SK-N-SH (cell line): ENCODE results near the gene C17orf100. TPM values are rescaled to one million over a fixed set of nuclear protein-coding genes. Genes with fewer than 3 reads are reported as not detected.

Source experiments
- CTCF ChIA-PET: fragments of 300-600, 350-600 bp; formaldehyde crosslinking; extraction: SDS; loops from one replicate; lab custom pipeline; 2021; lab: Yijun Ruan, JAX
- POLR2A ChIA-PET: fragments of 350-600 bp; sonication (Branson Sonifier 250); formaldehyde crosslinking; extraction: SDS; loops from one replicate; lab custom pipeline; 2020; ENCODE audit warnings: antibody characterized with exemption, inconsistent platforms; lab: Yijun Ruan, JAX
- DNase-seq: peaks from one replicate; pipeline ENCODE4 v3.0.0; 2012
- H2AFZ ChIP-seq: fragments of 200-600 bp; sonication (generic); 2 replicates; pipeline ENCODE4 v1.8.1; 2016; ENCODE audit warnings: antibody characterized with exemption, mild to moderate bottlenecking, low read depth
- H3F3A ChIP-seq: fragments of 200-600 bp; sonication (generic); replicated peaks from 2 replicates; pipeline ENCODE3; 2016; ENCODE audit warnings: antibody characterized with exemption, mild to moderate bottlenecking; ENCODE audit not compliant: insufficient read depth
- H3K27ac ChIP-seq, 2 experiments: fragments of 200-500 bp in 1 of 2; fragments of 200-600 bp in 1 of 2; sonication (Bioruptor generic) in 1 of 2; sonication (generic), shearing (Covaris generic) in 1 of 2; 2 replicates each; pipeline versions ENCODE4 v1.5.1 to v1.6.1; 2014 to 2016; ENCODE audit warnings: low read depth in 2 of 2, inconsistent platforms in 1 of 2, low read length in 1 of 2, mild to moderate bottlenecking in 1 of 2, mixed read lengths in 1 of 2
- H3K27me3 ChIP-seq: fragments of 200-600 bp; sonication (generic), shearing (Covaris generic); 2 replicates; pipeline ENCODE4 v1.6.1; 2016; ENCODE audit warnings: mixed run types; ENCODE audit not compliant: insufficient read depth
- H3K36me3 ChIP-seq, 2 experiments: fragments of 200-500 bp in 1 of 2; fragments of 200-600 bp in 1 of 2; sonication (Bioruptor generic) in 1 of 2; sonication (generic) in 1 of 2; replicated peaks in 1 of 2; 2 replicates each; pipeline versions ENCODE3 to v1.5.1; 2014 to 2016; ENCODE audit warnings: low read length in 1 of 2, mild to moderate bottlenecking in 1 of 2; ENCODE audit not compliant: insufficient read depth in 2 of 2, control insufficient read depth in 1 of 2
- H3K4me1 ChIP-seq, 2 experiments: fragments of 200-500 bp in 1 of 2; fragments of 200-600 bp in 1 of 2; sonication (Bioruptor generic) in 1 of 2; sonication (generic), shearing (Covaris generic) in 1 of 2; 2 replicates each; pipeline versions ENCODE4 v1.5.1 to v1.6.1; 2014 to 2016; ENCODE audit warnings: low read depth in 1 of 2, low read length in 1 of 2, mixed run types in 1 of 2; ENCODE audit not compliant: insufficient read depth in 2 of 2, control insufficient read depth in 1 of 2
- H3K4me2 ChIP-seq: fragments of 200-600 bp; sonication (generic), shearing (Covaris generic); 2 replicates; pipeline ENCODE4 v1.6.1; 2017; ENCODE audit warnings: mixed run types
- H3K4me3 ChIP-seq, 2 experiments: fragments of 200-500 bp in 1 of 2; fragments of 200-600 bp in 1 of 2; sonication (Bioruptor generic) in 1 of 2; sonication (generic), shearing (Covaris generic) in 1 of 2; 2 replicates each; pipeline versions ENCODE4 v1.5.1 to v1.8.1; 2014 to 2016; ENCODE audit warnings: low read depth in 2 of 2, inconsistent platforms in 1 of 2, low read length in 1 of 2, mild to moderate bottlenecking in 1 of 2, mixed read lengths in 1 of 2, moderate library complexity in 1 of 2
- H3K79me2 ChIP-seq: fragments of 200-600 bp; sonication (generic); 2 replicates; pipeline ENCODE4 v1.8.1; 2017; ENCODE audit warnings: mild to moderate bottlenecking; ENCODE audit not compliant: insufficient read depth
- H3K9ac ChIP-seq: fragments of 200-600 bp; sonication (generic); 2 replicates; pipeline ENCODE4 v1.6.1; 2017; ENCODE audit warnings: mixed run types
- H3K9me2 ChIP-seq: fragments of 200-600 bp; sonication (generic); 2 replicates; pipeline ENCODE4 v1.6.1; 2017; ENCODE audit warnings: mixed run types
- H3K9me3 ChIP-seq: fragments of 200-600 bp; sonication (generic); 2 replicates; pipeline ENCODE4 v1.6.1; 2017; ENCODE audit warnings: mixed run types, mild to moderate bottlenecking, moderate library complexity
- H4K20me1 ChIP-seq: fragments of 200-600 bp; sonication (generic); 2 replicates; pipeline ENCODE4 v1.6.1; 2017; ENCODE audit warnings: mild to moderate bottlenecking, mixed run types; ENCODE audit not compliant: insufficient read depth
- ELF1 ChIP-seq: IDR thresholded peaks from 2 replicates; pipeline ENCODE4 v1.4.0; 2012
- GABPA ChIP-seq: IDR thresholded peaks from 2 replicates; pipeline ENCODE4 v1.4.0; 2012; ENCODE audit warnings: low read depth, mild to moderate bottlenecking
- GATA2 ChIP-seq: sonication (generic); formaldehyde crosslinking; IDR thresholded peaks from 2 replicates; pipeline ENCODE4 v1.5.0; 2020; ENCODE audit warnings: mild to moderate bottlenecking, missing genetic modification reagents
- MXI1 ChIP-seq: IDR thresholded peaks from 2 replicates; pipeline ENCODE4 v1.6.1; 2012; ENCODE audit warnings: mild to moderate bottlenecking, low read depth, low read length, improper control_type of control experiment
- NFIC ChIP-seq: IDR thresholded peaks from 2 replicates; pipeline ENCODE4 v1.4.0; 2012; ENCODE audit warnings: borderline replicate concordance
- POLR2AphosphoS5 ChIP-seq: IDR thresholded peaks from 2 replicates; pipeline ENCODE4 v1.6.1; 2012; ENCODE audit warnings: low read depth, low read length
- RCOR1 ChIP-seq: fragments of 150-350 bp; IDR thresholded peaks from 2 replicates; pipeline ENCODE4 v1.6.1; 2017; ENCODE audit warnings: antibody characterized with exemption, low read length
- RFX5 ChIP-seq: IDR thresholded peaks from 2 replicates; pipeline ENCODE4 v1.6.1; 2012; ENCODE audit warnings: mild to moderate bottlenecking, improper control_type of control experiment, low read length
- RXRA ChIP-seq: IDR thresholded peaks from 2 replicates; pipeline ENCODE4 v1.4.0; 2012; ENCODE audit warnings: low read depth, mild to moderate bottlenecking, borderline replicate concordance
- SIN3A ChIP-seq: IDR thresholded peaks from 2 replicates; pipeline ENCODE4 v1.6.1; 2012; ENCODE audit warnings: low read depth, mild to moderate bottlenecking, low read length, moderate library complexity, borderline replicate concordance
- TAF1 ChIP-seq: IDR thresholded peaks from 2 replicates; pipeline ENCODE4 v1.6.1; 2012; ENCODE audit warnings: low read depth, mild to moderate bottlenecking, low read length, moderate library complexity, borderline replicate concordance
- TCF12 ChIP-seq: IDR thresholded peaks from 2 replicates; pipeline ENCODE4 v1.4.0; 2012
- WGBS: methylation state at CpG from one replicate; pipeline ENCODE4 v1.1.6; 2017; ENCODE audit warnings: low lambda C conversion rate; 5-methylcytosine and 5-hydroxymethylcytosine counted together
- polyA plus RNA-seq, 3 experiments: library from polyadenylated mRNA; depleted of rRNA; stranded (reverse); fragments of >200 nt; gene quantifications; 2 replicates each; pipeline ENCODE4 v1.2.3, GENCODE V29; 2012
- TF ChIP-seq, protein P1 (sequence below): IDR thresholded peaks from 2 replicates; pipeline ENCODE4 v1.6.1; 2012; ENCODE audit warnings: mild to moderate bottlenecking, low read depth, low read length, moderate library complexity
- TF ChIP-seq, protein P2 (sequence below): IDR thresholded peaks from 2 replicates; pipeline ENCODE4 v1.4.0; 2012; ENCODE audit warnings: low read depth, borderline replicate concordance
- TF ChIP-seq, protein P3 (sequence below): fragments of 200-600 bp; sonication (generic); IDR thresholded peaks from 2 replicates; pipeline ENCODE4 v1.6.1; 2017; ENCODE audit warnings: antibody characterized with exemption, mild to moderate bottlenecking, moderate library complexity
- TF ChIP-seq, protein P4 (sequence below): fragments of 150-350 bp; IDR thresholded peaks from 2 replicates; pipeline ENCODE4 v1.6.1; 2017; ENCODE audit warnings: antibody characterized with exemption, low read length, low read depth, borderline replicate concordance

C17orf100 gene
- polyA plus RNA-seq, 1 of the 3 experiments (the other 2 are of a cell fraction): 2.6 TPM

DNA sequence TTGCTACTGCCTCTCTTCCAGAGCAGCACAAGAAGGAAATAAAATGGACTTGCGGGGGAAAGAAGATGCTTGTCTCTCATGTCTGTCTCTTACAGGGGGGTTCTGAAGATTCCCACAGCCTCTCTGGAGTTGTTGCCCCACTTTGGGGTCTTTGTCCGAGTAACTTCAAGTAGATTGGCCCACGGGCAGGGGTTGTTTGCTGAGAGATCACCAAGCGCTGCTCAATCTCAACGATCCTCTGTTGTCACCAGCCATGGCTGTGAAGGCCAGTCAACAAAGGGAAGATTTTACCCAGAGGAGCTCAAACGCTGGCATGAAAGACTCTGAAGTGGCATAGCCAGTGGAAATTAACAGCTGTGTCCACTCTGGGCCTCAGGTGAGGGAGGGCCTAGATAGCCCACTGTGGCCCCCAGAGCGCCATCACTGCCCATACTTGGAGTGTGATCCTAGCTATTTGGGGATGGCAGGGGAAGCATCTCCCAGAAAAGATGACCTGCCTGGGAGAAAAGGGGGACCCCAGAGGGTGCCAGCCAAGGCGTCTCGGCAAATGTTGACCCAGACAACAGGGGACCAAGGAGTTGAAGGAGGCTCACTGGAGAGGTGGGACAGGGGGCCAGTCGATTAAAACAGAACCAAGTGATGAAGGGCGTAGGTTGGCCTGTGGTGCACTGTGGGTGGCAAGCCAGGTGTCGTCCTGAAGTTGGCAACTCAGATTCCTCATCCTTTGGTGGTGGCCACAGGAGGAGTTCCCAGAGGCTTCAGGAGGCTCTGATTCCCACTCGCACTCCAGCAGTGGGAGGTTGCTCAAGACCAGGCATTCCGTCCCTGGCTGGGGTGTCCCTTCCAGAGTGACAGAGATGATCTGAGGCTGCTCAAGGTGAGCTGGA is 33.6 kb downstream of the C17orf100 start:
- Histone ChIP-seq H2AFZ (no peak overlapping the region), H3K9me3 (no peaks in the 10 kb centered on the region), H4K20me1 (no peaks in the 10 kb centered on the region), H3K4me2 (no peak overlapping the region), H3K4me3 (no peak overlapping the region), H3F3A (no peaks in the 10 kb centered on the region), H3K36me3 (no peaks in the 10 kb centered on the region), H3K27me3 (peaks cover 79% of the 10 kb centered on the region), H3K9me2 (no peaks in the 10 kb centered on the region), H3K4me1 (no peaks in the 10 kb centered on the region), H3K79me2 (no peaks in the 10 kb centered on the region), H3K9ac (no peak overlapping the region), H3K27ac (no peak overlapping the region)
- no peak for DNase-seq
- WGBS: 16% methylated on average over 7 of the region's 14 CpGs
- CTCF ChIA-PET: interaction anchor here (2.6 kb wide), 1 partner anchor 19 kb away, joined by 9 read pairs; no protein-coding TSS in a partner anchor
- POLR2A ChIA-PET: no interaction called here
- TF ChIP-seq RXRA (no peak), TAF1 (no peak), TCF12 (no peak), ELF1 (no peak), NFIC (no peak), GABPA (no peak), RCOR1 (no peak), MXI1 (no peak)
- TF ChIP-seq, protein P1, sequence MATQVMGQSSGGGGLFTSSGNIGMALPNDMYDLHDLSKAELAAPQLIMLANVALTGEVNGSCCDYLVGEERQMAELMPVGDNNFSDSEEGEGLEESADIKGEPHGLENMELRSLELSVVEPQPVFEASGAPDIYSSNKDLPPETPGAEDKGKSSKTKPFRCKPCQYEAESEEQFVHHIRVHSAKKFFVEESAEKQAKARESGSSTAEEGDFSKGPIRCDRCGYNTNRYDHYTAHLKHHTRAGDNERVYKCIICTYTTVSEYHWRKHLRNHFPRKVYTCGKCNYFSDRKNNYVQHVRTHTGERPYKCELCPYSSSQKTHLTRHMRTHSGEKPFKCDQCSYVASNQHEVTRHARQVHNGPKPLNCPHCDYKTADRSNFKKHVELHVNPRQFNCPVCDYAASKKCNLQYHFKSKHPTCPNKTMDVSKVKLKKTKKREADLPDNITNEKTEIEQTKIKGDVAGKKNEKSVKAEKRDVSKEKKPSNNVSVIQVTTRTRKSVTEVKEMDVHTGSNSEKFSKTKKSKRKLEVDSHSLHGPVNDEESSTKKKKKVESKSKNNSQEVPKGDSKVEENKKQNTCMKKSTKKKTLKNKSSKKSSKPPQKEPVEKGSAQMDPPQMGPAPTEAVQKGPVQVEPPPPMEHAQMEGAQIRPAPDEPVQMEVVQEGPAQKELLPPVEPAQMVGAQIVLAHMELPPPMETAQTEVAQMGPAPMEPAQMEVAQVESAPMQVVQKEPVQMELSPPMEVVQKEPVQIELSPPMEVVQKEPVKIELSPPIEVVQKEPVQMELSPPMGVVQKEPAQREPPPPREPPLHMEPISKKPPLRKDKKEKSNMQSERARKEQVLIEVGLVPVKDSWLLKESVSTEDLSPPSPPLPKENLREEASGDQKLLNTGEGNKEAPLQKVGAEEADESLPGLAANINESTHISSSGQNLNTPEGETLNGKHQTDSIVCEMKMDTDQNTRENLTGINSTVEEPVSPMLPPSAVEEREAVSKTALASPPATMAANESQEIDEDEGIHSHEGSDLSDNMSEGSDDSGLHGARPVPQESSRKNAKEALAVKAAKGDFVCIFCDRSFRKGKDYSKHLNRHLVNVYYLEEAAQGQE: no peak
- TF ChIP-seq, protein P2, sequence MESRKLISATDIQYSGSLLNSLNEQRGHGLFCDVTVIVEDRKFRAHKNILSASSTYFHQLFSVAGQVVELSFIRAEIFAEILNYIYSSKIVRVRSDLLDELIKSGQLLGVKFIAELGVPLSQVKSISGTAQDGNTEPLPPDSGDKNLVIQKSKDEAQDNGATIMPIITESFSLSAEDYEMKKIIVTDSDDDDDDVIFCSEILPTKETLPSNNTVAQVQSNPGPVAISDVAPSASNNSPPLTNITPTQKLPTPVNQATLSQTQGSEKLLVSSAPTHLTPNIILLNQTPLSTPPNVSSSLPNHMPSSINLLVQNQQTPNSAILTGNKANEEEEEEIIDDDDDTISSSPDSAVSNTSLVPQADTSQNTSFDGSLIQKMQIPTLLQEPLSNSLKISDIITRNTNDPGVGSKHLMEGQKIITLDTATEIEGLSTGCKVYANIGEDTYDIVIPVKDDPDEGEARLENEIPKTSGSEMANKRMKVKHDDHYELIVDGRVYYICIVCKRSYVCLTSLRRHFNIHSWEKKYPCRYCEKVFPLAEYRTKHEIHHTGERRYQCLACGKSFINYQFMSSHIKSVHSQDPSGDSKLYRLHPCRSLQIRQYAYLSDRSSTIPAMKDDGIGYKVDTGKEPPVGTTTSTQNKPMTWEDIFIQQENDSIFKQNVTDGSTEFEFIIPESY: no peak
- TF ChIP-seq, all 33 proteins: peak for 0

DNA sequence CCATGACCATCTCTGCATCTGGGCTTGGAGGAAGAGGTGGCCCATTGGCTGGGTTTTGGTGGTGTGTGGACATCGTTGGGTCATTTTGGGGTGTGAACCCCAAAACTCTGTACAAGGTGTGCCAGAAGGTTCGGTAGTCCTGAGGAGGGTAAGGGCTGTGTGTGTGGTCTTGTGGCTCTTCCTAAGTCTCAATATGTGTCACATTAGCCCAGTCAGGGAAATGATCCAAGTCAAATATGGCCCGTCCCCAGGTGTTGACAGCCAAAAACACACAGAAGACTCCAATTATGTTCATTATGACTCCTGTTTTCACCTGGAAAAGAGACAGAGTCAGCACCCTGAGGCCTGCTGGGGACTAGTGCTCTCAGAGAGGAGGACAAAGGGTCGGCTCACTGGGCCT is 34.5 kb downstream of the C17orf100 start:
- no peaks in the 10 kb centered on the region for H4K20me1 ChIP-seq
- no peaks in the 10 kb centered on the region for H3K4me1 ChIP-seq
- ChIA-PET CTCF (no interaction called here), POLR2A (no interaction called here)
- H3K4me3 ChIP-seq: no peak overlapping the region
- no peak overlapping the region for H3K27ac ChIP-seq
- peaks cover 76% of the 10 kb centered on the region for H3K27me3 ChIP-seq
- H3K9me3 ChIP-seq: no peaks in the 10 kb centered on the region
- no peak overlapping the region for H3K9ac ChIP-seq
- no peaks in the 10 kb centered on the region for H3K9me2 ChIP-seq
- no peaks in the 10 kb centered on the region for H3K36me3 ChIP-seq
- H3K79me2 ChIP-seq: no peaks in the 10 kb centered on the region
- no peaks in the 10 kb centered on the region for H3F3A ChIP-seq
- H2AFZ ChIP-seq: no peak overlapping the region
- no peak for DNase-seq
- H3K4me2 ChIP-seq: no peak overlapping the region
- 0% methylated on average over 3 of the region's 4 CpGs for WGBS
- TF ChIP-seq GATA2 (CRISPR knock-in tag) (no peak), RFX5 (no peak), POLR2AphosphoS5 (no peak), SIN3A (no peak), RXRA (no peak), ELF1 (no peak)
- TF ChIP-seq, protein P3, sequence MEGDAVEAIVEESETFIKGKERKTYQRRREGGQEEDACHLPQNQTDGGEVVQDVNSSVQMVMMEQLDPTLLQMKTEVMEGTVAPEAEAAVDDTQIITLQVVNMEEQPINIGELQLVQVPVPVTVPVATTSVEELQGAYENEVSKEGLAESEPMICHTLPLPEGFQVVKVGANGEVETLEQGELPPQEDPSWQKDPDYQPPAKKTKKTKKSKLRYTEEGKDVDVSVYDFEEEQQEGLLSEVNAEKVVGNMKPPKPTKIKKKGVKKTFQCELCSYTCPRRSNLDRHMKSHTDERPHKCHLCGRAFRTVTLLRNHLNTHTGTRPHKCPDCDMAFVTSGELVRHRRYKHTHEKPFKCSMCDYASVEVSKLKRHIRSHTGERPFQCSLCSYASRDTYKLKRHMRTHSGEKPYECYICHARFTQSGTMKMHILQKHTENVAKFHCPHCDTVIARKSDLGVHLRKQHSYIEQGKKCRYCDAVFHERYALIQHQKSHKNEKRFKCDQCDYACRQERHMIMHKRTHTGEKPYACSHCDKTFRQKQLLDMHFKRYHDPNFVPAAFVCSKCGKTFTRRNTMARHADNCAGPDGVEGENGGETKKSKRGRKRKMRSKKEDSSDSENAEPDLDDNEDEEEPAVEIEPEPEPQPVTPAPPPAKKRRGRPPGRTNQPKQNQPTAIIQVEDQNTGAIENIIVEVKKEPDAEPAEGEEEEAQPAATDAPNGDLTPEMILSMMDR: no peak
- TF ChIP-seq, protein P2: no peak
- TF ChIP-seq, protein P4, sequence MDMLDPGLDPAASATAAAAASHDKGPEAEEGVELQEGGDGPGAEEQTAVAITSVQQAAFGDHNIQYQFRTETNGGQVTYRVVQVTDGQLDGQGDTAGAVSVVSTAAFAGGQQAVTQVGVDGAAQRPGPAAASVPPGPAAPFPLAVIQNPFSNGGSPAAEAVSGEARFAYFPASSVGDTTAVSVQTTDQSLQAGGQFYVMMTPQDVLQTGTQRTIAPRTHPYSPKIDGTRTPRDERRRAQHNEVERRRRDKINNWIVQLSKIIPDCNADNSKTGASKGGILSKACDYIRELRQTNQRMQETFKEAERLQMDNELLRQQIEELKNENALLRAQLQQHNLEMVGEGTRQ: no peak
